ENCODE measurements around the gene SLC38A1.

The SLC38A1 gene

DNA sequence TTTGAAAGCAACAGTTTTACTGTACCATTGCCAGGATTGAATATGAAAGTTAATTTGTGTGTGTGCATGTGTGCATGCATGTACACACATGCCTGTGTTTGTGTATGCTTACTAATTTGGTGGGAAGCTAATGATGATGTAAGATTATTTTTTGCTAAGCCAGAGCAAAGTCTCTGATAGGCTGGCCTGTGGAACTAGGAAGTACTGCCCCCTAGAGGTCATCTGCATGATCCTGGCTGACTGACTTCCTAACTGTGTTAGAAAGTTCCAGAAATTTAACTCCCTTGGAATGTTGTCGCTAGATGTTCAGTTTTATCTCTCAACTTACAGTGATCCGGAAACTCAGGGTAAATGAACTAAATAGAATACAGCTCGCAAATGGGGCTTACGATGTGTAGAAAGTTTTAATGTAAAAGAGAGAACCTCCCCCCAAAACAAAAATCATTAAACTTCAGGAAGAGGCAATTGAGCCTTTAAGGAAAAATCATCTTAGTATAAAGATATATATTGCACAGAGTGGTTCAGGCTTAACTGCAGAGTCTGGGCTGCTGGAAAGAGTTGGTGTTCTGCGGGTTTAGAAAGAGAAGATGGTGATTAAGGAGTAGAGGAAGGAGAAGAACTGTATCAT lies 34.3 kb upstream of the SLC38A1 start:
- Histone ChIP-seq H3K36me3 (ENCODE audit: insufficient read depth, low read length) (no peaks in the 10 kb centered on the region), H3K4me2 (ENCODE audit: low read length) (no peak overlapping the region), H2AFZ (ENCODE audit: low read length) (no peak overlapping the region), H4K20me1 (ENCODE audit: insufficient read depth, low read length) (no peaks in the 10 kb centered on the region), H3K9ac (ENCODE audit: low read length) (no peak overlapping the region), H3F3A (ENCODE audit: insufficient read depth, low read length) (no peaks in the 10 kb centered on the region), H3K27ac (ENCODE audit: low read depth, low read length, poor library complexity, severe bottlenecking) (no peak overlapping the region), H3K9me2 (ENCODE audit: low read depth, low read length) (no peaks in the 10 kb centered on the region), H3K9me3 (ENCODE audit: low read length) (0 out of 2 replicates have a peak, but pooled peaks cover 2% of the 10 kb centered on the region), H3K27me3 (ENCODE audit: insufficient read depth, low read length) (no peaks in the 10 kb centered on the region), H3K4me1 (ENCODE audit: insufficient read depth, low read length, severe bottlenecking) (peaks cover 28% of the 10 kb centered on the region), H3K79me2 (ENCODE audit: insufficient read depth, low read length) (no peaks in the 10 kb centered on the region), H3K4me3 (ENCODE audit: low read depth, low read length, poor library complexity, severe bottlenecking) (no peak overlapping the region)
- TF ChIP-seq, protein P1, sequence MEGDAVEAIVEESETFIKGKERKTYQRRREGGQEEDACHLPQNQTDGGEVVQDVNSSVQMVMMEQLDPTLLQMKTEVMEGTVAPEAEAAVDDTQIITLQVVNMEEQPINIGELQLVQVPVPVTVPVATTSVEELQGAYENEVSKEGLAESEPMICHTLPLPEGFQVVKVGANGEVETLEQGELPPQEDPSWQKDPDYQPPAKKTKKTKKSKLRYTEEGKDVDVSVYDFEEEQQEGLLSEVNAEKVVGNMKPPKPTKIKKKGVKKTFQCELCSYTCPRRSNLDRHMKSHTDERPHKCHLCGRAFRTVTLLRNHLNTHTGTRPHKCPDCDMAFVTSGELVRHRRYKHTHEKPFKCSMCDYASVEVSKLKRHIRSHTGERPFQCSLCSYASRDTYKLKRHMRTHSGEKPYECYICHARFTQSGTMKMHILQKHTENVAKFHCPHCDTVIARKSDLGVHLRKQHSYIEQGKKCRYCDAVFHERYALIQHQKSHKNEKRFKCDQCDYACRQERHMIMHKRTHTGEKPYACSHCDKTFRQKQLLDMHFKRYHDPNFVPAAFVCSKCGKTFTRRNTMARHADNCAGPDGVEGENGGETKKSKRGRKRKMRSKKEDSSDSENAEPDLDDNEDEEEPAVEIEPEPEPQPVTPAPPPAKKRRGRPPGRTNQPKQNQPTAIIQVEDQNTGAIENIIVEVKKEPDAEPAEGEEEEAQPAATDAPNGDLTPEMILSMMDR (IDR thresholded peaks at IDR 0.05; ENCODE audit: low read length), result peak; percentile 89
- no peak for TF ChIP-seq EZH2 (IDR thresholded peaks at IDR 0.05; ENCODE audit: borderline replicate concordance, low read length)

DNA sequence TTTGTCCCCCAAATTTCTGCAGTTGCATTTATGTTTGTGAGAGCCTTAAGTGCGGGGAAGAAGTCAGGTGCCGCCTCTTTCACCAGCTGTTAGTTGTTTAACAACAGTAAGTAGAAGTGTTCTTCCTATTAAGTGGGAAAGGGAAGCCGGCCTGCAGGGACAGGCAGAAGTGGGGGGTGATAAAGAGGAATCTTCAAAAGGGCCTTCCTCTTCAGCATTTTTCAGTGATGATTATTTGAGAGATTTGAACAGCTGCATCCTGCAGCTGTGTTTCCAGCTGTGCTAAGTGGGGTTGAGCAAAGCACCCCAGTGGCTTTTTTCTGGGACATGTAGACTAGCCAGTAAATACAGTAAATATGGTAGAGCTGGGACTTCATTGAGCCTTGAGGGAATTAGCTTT lies 32.1 kb upstream of the SLC38A1 start:
- no peak for TF ChIP-seq EZH2 (IDR thresholded peaks at IDR 0.05; ENCODE audit: borderline replicate concordance, low read length)
- TF ChIP-seq, protein P1 (IDR thresholded peaks at IDR 0.05; ENCODE audit: low read length), result no peak
- H4K20me1 ChIP-seq (ENCODE audit: insufficient read depth, low read length), result no peaks in the 10 kb centered on the region
- H3K79me2 ChIP-seq (ENCODE audit: insufficient read depth, low read length), result no peaks in the 10 kb centered on the region
- H3K9me3 ChIP-seq (ENCODE audit: low read length), result no peaks in the 10 kb centered on the region
- H3K27me3 ChIP-seq (ENCODE audit: insufficient read depth, low read length), result no peaks in the 10 kb centered on the region
- no peak overlapping the region for H3K9ac ChIP-seq (ENCODE audit: low read length)
- H3K4me2 ChIP-seq (ENCODE audit: low read length), result no peak overlapping the region
- H3K36me3 ChIP-seq (ENCODE audit: insufficient read depth, low read length), result no peaks in the 10 kb centered on the region
- no peaks in the 10 kb centered on the region for H3F3A ChIP-seq (ENCODE audit: insufficient read depth, low read length)
- H2AFZ ChIP-seq (ENCODE audit: low read length), result no peak overlapping the region
- H3K4me1 ChIP-seq (ENCODE audit: insufficient read depth, low read length, severe bottlenecking), result peaks cover 34% of the 10 kb centered on the region
- no peak overlapping the region for H3K4me3 ChIP-seq (ENCODE audit: low read depth, low read length, poor library complexity, severe bottlenecking)
- no peaks in the 10 kb centered on the region for H3K9me2 ChIP-seq (ENCODE audit: low read depth, low read length)
- no peak overlapping the region for H3K27ac ChIP-seq (ENCODE audit: low read depth, low read length, poor library complexity, severe bottlenecking)

DNA sequence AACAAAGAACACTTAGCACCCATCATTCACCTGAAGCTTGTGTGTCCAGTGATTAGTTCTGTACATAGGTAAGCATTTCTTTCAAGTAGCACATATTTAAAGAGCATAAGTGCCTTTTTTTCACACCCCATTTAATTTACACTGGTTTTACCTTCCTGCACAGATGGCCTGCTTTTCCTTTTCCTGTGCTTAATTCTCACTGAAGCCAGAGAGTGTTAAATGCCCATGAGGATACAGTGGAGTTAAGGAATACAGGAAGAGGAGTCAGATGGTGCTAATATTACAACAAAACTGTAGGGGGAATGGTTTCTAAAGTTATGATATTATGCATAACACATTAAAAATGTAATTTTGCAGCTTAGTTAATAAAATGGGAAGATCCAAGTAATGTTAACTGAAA lies 31.0 kb upstream of the SLC38A1 start:
- H3K9me2 ChIP-seq (ENCODE audit: low read depth, low read length), result no peaks in the 10 kb centered on the region
- no peaks in the 10 kb centered on the region for H3K9me3 ChIP-seq (ENCODE audit: low read length)
- no peak overlapping the region for H3K4me2 ChIP-seq (ENCODE audit: low read length)
- H3F3A ChIP-seq (ENCODE audit: insufficient read depth, low read length), result no peaks in the 10 kb centered on the region
- no peaks in the 10 kb centered on the region for H4K20me1 ChIP-seq (ENCODE audit: insufficient read depth, low read length)
- H2AFZ ChIP-seq (ENCODE audit: low read length), result no peak overlapping the region
- no peak overlapping the region for H3K4me3 ChIP-seq (ENCODE audit: low read depth, low read length, poor library complexity, severe bottlenecking)
- no peak overlapping the region for H3K27ac ChIP-seq (ENCODE audit: low read depth, low read length, poor library complexity, severe bottlenecking)
- H3K27me3 ChIP-seq (ENCODE audit: insufficient read depth, low read length), result no peaks in the 10 kb centered on the region
- H3K36me3 ChIP-seq (ENCODE audit: insufficient read depth, low read length), result no peaks in the 10 kb centered on the region
- H3K79me2 ChIP-seq (ENCODE audit: insufficient read depth, low read length), result no peaks in the 10 kb centered on the region
- TF ChIP-seq, protein P1 (IDR thresholded peaks at IDR 0.05; ENCODE audit: low read length), result no peak
- no peak for TF ChIP-seq EZH2 (IDR thresholded peaks at IDR 0.05; ENCODE audit: borderline replicate concordance, low read length)
- no peak overlapping the region for H3K9ac ChIP-seq (ENCODE audit: low read length)
- peaks cover 34% of the 10 kb centered on the region for H3K4me1 ChIP-seq (ENCODE audit: insufficient read depth, low read length, severe bottlenecking)
